Embryonic facial prominence (tissue), 1 donor: Measurements from ENCODE around the gene ZNF516.

Experiments
- DNase-seq: peaks from one replicate; pipeline ENCODE4 v3.0.0-alpha.2; 2016; ENCODE audit errors: extremely low spot score

ZNF516 gene

DNA sequence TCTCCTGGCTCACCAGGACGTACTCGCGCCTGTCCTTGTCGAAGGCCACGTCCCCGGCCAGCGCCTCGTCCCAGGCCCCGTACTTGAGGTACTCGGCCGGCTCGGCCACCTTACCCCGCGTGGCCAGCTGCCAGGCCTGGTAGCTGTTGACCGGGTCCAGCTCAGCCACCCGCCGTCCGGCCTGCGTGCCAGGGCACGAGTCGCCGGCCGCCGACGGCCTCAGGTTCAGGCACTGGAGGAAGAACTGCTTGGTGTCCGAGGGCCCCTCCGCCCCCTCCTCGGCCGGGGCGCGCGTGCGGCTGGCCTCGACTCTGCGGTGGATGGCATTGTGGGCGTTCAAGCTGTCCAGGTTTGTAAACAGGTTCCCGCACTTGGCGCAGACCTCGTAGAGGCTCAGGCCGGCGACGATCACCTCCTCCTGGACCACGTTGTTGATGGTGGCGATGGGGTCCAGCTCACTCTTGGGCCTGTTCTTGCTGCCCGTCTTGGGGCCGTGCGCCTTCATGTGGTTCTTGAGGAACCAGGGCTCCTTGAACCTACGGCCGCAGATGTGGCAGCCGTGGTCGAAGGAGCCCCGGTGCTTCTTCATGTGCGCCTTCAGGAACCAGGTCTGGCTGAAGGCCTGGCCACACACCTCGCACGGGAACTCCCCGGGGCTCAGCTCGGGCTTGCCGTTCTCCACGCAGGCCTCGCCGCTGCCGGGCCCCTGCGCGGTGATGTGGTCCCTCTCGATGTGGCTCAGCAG, 53.2 kb downstream of the ZNF516 start:
- DNase-seq = no peak

DNA sequence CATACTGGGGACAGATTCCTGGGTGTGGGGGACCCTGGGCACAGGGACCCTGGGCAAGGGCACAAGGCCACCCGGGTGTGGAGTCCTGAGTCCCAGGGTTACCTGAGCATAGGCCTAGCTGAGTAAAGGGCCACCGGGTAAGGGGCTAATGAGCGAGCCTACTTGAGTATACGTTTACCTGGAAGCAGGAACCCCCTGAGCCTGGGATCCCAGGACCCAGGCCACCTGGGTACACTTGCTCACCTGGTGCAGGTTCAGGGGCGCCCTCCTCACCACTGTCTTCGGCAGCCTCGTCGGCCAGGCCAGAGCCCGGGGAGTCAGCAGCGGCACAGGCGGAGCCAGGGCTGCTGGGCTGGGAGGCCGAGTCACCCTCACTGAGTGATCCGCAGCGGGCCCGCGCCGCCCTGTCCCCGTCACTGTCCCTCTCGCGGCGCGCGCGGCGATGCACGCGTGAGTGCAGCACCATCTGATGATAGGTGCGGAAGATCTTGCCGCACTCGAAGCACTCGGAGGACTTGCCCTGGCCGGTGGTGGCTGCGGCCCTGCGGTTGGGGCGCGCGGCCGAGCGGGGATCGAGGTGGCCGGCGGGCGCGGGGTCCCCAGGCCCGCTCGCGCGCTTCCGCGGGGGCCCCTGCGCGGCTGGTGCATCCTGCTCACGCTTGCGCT, 53.9 kb downstream of the ZNF516 start:
- DNase-seq = no peak

DNA sequence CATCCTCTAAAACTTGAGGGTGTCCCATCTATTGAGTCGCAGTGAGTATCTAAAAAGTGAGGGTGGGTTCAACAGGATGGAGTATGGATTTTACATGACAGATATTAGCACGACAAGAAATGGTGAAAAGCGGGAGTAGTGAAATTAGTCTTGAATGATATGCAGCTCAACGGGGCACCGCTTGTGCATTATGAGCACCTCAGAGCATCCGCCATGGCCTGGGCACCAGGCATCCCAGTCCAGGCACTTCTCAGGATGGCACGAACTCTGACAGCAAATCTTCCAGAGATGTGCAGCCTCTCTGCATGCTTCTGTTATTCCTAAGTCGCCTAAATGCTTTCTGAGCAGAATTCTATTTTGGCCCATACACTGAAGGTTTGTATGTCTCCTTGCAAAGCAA, 57.1 kb downstream of the ZNF516 start:
- DNase-seq = no peak

- DNase-seq = no peak
Measured at GRCh38 chr18:76437011-76437410, 58.0 kb downstream of the ZNF516 start.

DNA sequence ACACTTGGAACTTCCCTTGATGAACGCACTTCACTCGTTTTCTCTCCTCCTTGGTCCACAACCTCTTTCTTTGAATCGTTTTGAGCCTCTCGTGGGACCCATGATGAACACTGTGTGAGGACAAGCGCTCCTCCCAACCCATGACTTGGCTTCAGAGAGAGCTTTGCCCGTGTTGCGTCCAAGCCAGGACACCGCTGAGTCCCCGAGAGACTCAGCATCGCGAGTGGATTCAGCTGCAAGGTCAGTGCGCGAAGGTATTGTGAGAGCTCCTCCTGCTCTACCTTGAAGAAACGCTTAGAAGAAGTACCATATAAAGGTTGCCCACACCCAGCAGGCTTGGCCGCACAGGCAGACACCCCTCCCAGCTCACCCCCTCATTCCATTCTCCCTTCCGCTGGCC, 58.7 kb downstream of the ZNF516 start:
- DNase-seq = no peak

- DNase-seq = no peak
Measured at GRCh38 chr18:76435316-76435989, 59.6 kb downstream of the ZNF516 start.

- DNase-seq = no peak
Measured at GRCh38 chr18:76434452-76434851, 60.6 kb downstream of the ZNF516 start.

GRCh38 chr18:76433788-76434187, 61.3 kb downstream of the ZNF516 start:
- DNase-seq = no peak

- DNase-seq = no peak
Measured at GRCh38 chr18:76432970-76433767, 61.9 kb downstream of the ZNF516 start.

- no peak for DNase-seq
Measured at GRCh38 chr18:76432274-76432755, 62.7 kb downstream of the ZNF516 start.

DNA sequence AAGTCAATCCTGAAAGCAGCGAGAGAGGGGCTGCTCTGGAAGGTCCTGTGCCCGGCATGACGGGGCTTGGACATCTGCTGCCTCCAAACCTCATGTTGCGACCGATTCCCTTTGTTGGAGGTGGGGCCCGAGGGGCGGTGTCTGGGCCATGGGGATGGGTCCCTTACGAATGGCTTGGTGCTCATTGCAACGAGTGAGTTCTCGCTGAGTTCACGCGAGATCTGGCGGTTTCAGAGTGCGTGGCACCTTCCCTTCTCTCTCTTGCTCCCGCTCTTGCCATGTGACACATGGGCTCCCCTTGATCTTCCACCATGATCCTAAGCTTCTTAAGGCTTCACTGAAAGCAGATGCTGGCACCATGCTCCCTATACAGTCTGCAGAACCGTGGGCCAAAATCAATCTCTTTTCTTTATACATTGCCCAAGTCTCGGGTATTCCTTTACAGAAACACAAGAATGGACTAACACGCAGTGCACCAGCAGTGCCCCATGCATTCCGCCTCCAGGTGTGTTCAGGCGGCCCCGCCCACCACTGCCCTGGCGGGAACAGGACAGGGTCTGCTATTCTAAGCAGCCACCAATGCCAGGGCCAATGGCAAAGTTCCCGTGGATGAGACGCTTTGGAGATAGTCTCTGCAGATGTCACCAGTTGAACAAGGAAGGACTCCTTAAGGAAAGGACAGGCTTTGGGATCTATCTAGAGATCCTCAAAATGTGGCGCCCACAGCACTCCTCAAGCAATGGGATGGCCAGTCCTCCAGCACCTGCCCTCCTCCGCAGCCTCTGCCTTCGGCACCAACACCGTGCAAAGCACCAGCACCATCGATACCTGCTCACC, 63.4 kb downstream of the ZNF516 start:
- DNase-seq = no peak

- no peak for DNase-seq
Measured at GRCh38 chr18:76430636-76431035, 64.4 kb downstream of the ZNF516 start.

GRCh38 chr18:76429262-76430126, 65.5 kb downstream of the ZNF516 start:
- DNase-seq = no peak

DNA sequence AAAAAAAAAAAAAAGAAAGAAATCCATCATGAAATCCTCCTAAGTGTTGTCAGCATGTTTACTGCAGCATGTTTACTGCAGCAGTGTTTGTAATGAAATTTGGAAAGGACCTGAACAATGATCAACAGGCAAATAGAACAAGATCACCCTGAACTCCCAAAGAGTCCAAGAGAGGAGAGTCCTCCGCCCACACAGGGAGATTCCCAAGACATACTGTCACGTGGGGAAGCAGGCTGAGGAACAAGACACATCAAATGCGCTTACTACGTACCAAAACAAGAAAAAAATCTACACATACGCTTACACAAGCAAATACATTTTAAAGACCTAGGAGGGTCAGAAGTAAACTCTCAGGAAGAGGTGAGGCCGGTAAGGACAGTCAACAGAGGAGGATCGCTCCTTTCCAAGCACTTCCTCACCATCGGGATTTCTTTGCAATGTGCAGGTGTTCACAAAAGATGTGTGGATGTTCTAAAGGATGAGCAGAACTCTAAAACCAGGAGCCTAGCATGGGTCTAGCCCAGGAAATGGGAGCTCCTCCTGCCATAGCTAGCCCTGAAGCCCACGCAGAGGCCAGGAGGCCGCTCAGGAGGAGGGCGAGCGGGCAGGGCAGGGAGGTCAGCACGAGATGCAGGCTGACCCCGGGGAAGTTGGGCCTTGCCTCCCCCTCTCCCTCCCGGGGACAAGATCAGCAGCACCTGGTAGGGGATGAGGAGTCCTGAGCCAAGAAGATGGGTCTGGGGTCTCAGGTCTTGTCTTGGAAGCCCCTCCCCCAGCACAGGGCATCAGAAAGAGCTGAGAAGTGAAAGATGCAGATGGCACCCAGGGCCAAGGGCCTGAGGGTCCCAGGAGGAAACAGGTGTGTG, 66.4 kb downstream of the ZNF516 start:
- no peak for DNase-seq

- DNase-seq = no peak
Measured at GRCh38 chr18:76426737-76427305, 68.2 kb downstream of the ZNF516 start.

GRCh38 chr18:76425146-76426131, 69.6 kb downstream of the ZNF516 start:
- DNase-seq = no peak

DNA sequence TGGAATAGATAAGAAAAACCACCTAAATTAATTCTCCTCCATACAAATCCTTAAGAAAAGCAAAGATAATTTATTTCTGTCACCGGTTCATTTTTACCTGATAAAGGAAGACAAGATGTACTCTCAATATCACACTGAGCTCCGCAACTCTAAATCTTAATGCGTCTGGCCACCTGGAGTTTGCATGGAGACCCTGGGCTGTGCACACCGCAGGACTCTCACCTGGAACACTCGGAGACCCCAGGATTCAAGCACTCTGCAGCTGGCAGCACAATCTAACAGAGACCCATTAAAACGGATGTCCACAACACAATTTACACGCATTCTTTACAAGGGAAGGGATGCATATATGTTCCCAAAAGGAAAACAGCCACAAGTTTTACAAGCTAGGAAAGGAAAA, 72.2 kb downstream of the ZNF516 start:
- DNase-seq = no peak

- no peak for DNase-seq
Measured at GRCh38 chr18:76422121-76422520, 72.9 kb downstream of the ZNF516 start.
